IPS DF 4.7 (cell line): ENCODE measurements around the gene TENM3.
"Not testable (repeated sequence)": the region's sequence is repeated elsewhere in the genome, so short reads cannot be mapped to it uniquely, and the experiment has no call there.

Experiments used
- DNase-seq: peaks from one replicate; pipeline ENCODE4 v3.0.0-alpha.2; 2013; ENCODE audit warnings: low spot score; ENCODE audit errors: extremely low read depth

Gene TENM3

DNA sequence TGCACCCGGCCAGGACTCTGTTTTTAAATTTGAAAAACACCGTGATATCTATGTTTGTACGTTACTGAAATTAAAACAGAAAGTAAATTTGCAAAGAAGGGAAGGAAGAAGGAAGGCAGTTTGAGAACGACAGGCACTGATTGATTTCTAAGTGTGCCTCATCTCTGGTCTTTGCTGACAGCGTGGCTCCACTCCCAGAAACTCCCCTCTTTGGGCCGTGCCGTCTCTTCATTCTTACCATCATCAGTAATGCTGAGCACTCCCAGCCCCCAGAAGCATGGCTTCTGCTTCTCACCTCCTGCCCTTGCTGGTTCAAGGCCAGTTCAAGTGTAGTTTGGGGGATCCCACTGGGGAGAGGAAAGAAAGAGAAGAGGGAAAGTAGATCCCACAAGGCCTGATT is 85.3 kb downstream of the TENM3 start:
- no peak for DNase-seq

DNA sequence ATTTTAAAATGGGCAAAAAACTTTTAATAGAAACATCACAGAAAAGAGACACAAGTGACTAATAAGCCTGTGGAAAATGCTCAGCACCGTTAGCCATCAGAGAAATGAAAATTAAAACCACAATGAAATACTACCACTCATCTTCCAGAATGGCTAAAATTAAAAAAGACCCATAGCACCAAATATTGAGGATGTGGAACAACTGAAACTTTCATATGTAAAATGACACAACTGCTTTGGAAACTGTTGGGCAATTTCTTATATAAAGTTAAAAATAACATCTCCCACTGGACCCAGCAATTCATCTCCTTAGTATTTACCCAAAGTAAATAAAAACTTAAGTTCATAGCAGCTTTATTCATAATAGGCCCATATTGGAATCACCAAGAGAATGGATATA is 94.2 kb downstream of the TENM3 start:
- no peak for DNase-seq

DNA sequence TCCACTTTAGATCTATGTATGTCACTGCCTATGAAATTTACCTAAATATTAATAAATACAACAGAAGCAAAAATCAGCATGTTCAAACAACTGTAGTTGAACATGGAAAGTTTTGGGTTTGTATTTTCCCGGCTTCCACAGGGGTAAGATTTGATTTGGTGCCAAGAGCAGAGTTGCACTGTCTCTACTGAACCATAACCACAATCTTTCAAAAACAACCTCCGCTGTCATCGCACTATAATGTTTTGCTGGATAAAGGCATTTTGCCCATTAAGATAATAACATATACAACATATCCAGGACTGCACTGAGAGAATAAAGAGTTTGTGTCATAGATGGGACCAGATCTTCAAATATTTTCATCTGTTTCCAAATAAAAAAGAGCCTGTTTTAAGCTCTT is 94.9 kb downstream of the TENM3 start:
- DNase-seq = no peak

- no peak for DNase-seq
Observed at GRCh38 chr4:182338746-182339145, 95.5 kb downstream of the TENM3 start.

DNA sequence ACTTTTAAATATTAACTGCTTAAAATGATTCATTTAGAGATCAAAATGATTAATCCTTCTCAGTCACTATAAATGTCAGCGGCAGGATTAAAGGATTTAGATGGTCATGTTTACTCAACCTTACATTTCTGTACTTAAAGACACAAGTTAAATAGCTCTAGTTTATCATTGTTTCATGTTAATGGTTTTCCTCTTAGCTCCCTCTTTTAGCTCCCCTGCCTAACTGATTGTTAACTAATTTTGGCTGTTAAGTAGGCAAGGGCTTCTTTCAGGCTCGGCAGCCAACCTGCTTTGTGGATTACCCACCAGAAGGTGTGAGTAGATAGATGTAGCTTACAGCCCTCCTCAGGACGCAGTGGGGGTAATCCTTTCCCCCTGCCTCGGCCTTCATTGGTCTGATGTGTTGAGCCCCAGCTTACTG is 96.0 kb downstream of the TENM3 start:
- peak; percentile 25 for DNase-seq

DNA sequence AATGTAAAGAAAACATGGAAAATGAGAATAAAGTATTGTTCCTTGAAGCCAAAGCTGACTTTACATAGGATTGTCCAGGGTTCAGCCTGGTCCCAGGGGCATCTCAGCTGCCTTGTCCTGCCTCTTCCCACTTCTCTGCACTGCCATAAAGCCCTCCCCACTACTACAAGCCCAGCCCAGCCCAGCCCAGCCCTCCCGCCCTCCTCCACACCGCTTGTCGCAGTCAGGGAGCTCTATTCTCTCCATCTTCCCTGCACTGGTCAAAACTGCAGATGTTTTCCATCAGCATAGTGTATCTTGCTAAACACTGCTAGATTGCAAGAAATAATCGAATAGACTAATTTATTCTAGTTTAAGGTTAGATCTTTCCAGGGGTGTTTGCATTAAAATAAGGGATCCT is 100.3 kb downstream of the TENM3 start:
- no peak for DNase-seq

DNA sequence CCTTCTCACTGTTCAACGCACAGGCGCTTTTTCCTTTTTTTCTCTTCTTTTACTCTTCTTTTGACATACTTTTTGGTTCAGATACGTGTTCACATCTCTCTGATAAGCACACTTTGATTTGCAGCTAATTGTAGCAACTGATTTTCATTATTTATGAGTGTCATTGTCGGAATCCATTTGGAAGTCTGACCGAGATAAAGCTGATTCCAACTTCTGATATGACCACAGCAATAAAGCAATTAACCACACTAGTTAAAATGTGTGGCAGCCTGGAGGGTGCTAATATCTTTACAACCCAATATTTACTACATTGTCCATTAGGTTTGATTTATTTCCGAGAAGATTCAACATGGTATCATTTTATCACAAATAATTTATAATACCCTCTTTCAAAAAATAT is 101.8 kb downstream of the TENM3 start:
- no peak for DNase-seq

DNA sequence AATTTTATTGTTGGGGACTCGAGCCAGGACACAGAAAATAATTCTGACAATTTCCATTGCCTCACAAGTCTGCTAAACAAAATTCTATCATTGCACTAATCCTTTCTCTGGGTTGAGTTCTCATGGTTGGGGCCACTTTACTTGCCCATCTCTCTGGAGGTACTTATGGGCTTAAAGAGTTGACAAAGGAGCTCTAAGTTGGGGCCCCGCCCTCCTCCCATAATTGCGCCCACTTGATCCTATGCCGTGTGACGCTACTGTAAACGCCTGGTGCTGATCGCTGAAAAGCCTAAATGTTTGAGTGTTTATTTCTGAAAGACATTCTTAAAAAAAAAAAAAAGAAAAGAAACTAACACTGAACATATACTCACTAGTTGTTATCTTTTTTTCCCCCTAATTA is 103.0 kb downstream of the TENM3 start:
- no peak for DNase-seq

DNA sequence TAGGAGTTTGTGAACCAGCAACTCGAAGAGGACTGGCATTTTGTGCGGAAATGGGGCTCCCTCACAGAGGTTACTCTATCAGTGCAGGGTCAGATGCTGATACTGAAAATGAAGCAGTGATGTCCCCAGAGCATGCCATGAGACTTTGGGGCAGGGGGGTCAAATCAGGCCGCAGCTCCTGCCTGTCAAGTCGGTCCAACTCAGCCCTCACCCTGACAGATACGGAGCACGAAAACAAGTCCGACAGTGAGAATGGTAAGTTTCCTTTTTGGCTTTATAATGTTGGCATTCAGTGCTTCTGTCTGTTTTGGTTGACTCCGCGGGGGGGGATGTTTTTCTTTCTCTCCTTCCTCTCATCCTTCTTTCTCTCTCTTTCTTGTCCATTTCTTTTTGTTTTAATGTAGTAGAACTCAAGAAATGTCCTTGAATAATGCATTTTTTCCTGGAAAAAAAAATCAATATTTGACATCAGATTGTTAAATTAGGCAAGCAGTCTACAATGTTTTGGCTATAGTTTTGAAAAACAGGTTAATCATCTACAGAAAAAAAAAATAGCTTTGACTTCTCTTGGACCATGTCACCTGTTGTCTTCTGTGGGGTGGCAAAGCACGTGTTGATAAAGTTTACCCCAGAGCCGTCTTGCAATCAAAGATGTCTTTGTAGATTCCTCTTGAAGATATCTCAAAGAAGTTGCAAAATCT is 103.6 kb downstream of the TENM3 start:
- DNase-seq = no peak

DNA sequence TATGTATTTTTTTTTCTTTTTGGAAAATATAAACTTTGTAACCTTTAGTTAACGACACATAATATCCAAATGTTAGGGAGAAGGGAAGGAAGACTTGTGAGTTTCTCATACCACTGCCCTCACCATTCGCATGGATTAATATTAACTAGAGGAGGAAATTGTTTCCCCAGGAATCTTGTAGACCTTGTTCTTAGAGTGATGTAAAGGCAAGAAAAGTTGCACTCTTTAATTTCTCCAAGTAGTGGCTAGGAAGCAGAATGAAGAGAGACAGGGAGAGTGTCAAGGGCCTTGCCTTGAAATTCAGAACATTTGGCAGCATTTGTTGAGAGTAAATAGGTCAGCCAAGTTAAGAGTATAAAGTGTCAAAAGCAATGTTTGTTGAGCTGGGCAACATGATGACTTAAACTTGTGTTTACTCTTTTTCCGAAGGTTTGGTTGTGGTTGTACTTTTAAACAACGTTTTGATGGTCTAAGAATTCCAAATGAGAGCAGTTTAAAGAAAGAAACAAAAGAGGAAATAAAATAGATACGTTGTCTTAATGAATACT is 105.7 kb downstream of the TENM3 start:
- DNase-seq = no peak

DNA sequence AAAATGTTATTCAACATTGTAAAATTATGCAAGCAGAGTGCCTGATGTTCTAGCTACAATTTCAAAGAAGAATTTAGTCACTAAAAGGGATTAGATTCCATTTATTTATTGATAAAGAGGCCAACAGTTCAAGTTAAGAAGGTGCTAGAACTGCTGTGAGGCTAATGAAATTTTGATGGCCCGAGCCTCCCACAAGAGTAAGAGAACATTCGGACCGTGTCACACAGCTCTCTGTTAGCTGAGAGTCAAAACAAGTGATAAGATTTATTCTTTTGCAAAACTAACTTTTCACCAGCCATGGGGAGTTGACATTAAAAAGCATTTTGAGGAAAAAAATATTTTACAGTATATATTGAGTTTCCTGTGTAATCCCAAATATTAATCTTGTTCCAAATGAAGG is 106.8 kb downstream of the TENM3 start:
- DNase-seq = no peak

- DNase-seq = no peak
Observed at GRCh38 chr4:182351485-182351884, 108.3 kb downstream of the TENM3 start.

- no peak for DNase-seq
Observed at GRCh38 chr4:182354106-182354505, 110.9 kb downstream of the TENM3 start.

DNA sequence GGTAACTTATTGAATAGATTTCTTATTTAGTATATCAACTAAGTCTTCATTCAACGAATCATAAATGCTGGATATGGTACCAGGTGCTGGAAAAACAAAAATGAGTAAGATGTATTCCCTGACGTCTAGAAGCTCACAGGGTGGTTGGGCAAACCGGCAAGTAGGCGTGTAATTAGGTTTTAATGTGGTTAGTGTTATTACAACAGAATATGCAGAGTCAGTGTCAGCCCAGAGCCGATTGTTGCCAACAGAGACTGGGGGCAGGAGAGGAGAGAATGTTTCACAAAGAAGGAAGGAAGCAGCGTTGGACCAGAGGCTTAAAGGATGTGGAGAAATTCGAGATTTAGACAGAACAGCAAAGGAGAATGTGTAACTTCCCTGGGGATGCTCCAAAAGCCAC is 111.7 kb downstream of the TENM3 start:
- no peak for DNase-seq

DNA sequence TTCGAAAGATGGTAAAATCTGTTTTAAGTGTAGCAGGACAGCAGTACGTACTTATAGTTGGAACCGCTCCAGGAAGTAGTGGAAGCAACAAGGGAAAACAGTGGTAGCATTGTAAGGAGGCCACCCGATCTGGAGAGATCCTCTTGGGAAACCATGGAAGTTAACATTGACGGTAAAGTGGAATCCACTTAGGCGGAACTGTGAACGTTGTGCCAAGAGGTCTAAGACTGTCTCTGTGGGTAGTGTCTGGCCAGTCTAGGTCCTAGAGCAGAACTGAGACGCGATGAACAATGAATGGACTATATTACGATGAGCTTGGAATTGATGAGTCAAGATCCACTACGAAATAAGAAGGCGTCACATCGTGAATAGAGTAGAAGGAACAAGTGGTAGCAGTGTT is 124.0 kb downstream of the TENM3 start:
- DNase-seq = no peak

GRCh38 chr4:182369211-182369610 is 126.0 kb downstream of the TENM3 start:
- DNase-seq = no peak

DNA sequence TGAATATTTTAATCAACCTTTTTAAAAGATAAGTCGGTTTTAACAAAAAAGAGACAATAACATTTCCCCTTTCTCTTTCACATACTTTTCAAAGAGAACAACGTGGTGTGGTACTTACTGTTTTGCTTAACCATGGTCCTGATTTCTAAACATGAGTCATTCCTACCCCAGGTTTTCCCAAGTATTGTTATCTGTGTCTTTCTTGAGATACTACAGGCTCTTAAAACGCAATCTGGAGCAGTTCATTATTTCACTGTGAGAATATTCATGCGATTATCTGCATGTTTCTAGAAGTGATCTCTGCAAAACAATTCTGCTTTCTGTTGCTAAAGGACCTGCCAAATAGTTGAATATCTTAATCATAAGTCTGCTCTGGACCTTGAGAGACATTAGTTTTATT is 127.3 kb downstream of the TENM3 start:
- DNase-seq = no peak

DNA sequence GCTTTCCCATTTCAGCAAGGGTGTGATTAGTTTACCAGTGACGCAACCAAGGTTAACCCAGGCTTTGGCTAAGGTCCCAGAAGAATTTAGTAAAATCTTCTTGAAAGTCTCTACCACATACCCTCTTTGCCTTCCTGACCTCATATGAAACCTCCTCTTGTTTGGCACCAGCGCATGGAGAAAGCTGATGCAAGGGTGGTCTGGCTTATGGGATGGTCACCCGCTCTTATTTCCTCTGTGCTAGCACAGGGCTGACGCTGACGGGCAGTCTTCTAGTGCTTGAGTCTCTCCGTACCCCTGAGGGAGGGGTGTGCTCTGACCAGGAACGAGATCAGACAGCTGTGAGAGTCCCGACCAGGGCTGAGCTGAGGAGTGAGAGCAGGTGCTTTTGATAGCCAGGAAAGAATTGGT is 137.6 kb downstream of the TENM3 start:
- no peak for DNase-seq

GRCh38 chr4:182382941-182383340 is 139.7 kb downstream of the TENM3 start:
- DNase-seq = no peak

DNA sequence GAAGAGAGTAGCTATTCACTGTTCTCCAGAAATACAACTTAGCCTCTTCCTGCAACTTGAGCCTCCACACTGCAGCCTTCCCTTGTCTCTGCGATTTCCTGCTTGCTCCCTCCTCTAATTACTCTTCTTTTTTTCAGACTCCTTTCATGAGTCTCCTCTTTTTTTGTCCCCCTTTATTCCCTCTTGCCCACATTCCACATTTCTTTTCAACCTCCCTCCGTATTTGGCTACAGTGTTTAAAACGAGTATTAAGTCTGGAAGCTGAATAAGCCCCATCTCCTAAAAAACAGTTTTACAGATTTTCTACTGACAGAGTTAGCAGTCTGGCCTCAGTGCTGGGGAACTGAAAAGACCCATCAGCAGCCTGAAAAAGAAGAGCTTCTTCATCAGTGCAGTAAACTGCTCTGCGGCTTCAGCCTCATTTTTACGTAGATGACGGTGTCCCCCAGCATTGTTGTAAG is 141.5 kb downstream of the TENM3 start:
- no peak for DNase-seq

GRCh38 chr4:182385897-182386296 is 142.7 kb downstream of the TENM3 start:
- DNase-seq = no peak

- not testable (repeated sequence) for DNase-seq
Observed at GRCh38 chr4:182386576-182386975, 143.4 kb downstream of the TENM3 start.

DNA sequence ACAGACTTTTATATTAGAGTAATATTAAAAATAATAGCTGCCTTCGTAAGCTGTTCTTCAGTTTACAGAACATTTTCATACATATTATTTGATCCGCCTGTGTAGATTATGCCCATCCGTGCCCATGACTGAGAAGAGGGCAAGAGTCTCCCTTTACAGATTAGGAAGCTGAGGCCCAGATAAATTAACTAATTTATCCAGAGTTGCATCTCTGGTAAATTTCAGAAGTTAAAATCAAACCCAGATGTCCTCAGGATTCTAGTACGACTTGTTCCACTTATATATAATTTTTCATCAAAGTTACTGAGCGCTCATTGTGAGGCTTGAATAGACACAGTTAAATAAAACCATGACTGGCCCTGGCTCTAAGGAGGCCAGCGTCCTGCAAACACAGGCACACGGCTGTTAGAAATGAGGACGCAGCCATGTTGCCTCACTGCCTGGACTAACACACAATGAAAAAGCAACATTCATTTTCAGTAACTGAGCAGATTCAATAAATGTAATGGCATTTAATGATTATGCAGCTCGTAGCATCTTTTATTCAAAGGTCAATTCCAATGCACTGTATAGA is 148.0 kb downstream of the TENM3 start:
- DNase-seq = no peak
